ENCODE data around the gene PLCG1. TPM values are rescaled to one million over a fixed set of nuclear protein-coding genes. Genes with fewer than 3 reads are reported as not detected.

Gene PLCG1
- total and polyA plus RNA-seq, 12 donors: 32.9 to 139 (median 76.9) TPM

DNA sequence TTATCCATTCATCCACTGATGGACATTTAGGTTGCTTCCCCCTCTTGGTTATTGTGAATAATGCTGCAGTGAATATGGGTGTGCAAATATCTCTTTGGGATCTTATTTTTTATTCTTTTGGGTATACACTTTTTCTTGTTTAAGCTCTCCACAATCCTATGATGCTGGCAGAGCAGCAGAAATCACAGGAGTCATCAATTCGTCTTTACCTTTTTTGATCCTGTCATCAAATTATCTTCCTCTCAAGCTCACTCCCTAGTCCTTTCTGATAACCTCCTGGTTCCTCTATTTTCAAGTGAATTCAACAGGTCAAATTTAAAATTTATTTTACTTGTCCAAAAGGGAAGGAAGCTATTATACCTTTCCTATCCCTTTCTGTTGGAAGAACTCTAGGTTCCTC is 89.1 kb downstream of the PLCG1 start:
- no peak for TF ChIP-seq POLR2A (IDR thresholded peaks at IDR 0.05)
- TF ChIP-seq, protein P1, sequence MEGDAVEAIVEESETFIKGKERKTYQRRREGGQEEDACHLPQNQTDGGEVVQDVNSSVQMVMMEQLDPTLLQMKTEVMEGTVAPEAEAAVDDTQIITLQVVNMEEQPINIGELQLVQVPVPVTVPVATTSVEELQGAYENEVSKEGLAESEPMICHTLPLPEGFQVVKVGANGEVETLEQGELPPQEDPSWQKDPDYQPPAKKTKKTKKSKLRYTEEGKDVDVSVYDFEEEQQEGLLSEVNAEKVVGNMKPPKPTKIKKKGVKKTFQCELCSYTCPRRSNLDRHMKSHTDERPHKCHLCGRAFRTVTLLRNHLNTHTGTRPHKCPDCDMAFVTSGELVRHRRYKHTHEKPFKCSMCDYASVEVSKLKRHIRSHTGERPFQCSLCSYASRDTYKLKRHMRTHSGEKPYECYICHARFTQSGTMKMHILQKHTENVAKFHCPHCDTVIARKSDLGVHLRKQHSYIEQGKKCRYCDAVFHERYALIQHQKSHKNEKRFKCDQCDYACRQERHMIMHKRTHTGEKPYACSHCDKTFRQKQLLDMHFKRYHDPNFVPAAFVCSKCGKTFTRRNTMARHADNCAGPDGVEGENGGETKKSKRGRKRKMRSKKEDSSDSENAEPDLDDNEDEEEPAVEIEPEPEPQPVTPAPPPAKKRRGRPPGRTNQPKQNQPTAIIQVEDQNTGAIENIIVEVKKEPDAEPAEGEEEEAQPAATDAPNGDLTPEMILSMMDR (IDR thresholded peaks at IDR 0.05): no peak
- Histone ChIP-seq H3K27ac (no peak overlapping the region), H3K27me3 (no peaks in the 10 kb centered on the region), H3K4me3 (no peak overlapping the region), H3K9me3 (replicated peaks in 1 of 3) (no peaks in the 10 kb centered on the region), H3K36me3 (replicated peaks in 1 of 2) (no peaks in the 10 kb centered on the region), H3K4me1 (replicated peaks in 1 of 2) (peaks cover 11 to 22% of the 10 kb centered on the region in 2 donors)
- intact Hi-C loops (cut with DNase I): loop anchor here in 1 of 2 donors (10.0 kb wide), 1 partner anchor 52 kb away; no protein-coding TSS in a partner anchor
- WGBS, 4 donors: 79 to 97% (median 87%) methylated on average over 1 of the region's 1 CpG
- DNase-seq: no peak

Small RNA genes lying within 50 kb of the gene (microRNA-seq; reads per million reads assigned to microRNA genes)
- gene MIR6871: 0 reads per million in 3 donors

Small RNA genes lying within 50 kb of the gene (small RNA-seq; reads per million reads assigned to genes)
- gene AL022394.1: 0 reads per million in 2 donors
- gene MIR6871: 0 reads per million in 2 donors

Other genes with a start within 250 kb of the PLCG1 start
- 10 to 100 TPM; 21.2 to 58.8 (median 29.7) TPM for gene TOP1, start 108.7 kb upstream of the PLCG1 start, total RNA-seq
- 10 to 100 TPM; 19.6 to 96.6 (median 21.2) TPM for gene TOP1, start 108.7 kb upstream of the PLCG1 start, polyA plus RNA-seq
- 10 to 100 TPM; 22.2 to 91.1 (median 55.6) TPM for gene ZHX3, start 180.2 kb downstream of the PLCG1 start, total RNA-seq
- gene ZHX3, start 180.2 kb downstream of the PLCG1 start, polyA plus RNA-seq: 10 to 100 TPM; 20.7 to 56.5 (median 45.4) TPM
- gene LPIN3, start 203.3 kb downstream of the PLCG1 start, total RNA-seq: 10 to 100 TPM in 4 of 9 donors, 1 to 10 TPM in 5; 3.0 to 18.2 (median 8.9) TPM
- 10 to 100 TPM in 2 of 3 donors, 1 to 10 TPM in 1; 1.8 to 49.7 (median 26.1) TPM for gene LPIN3, start 203.3 kb downstream of the PLCG1 start, polyA plus RNA-seq
- gene EMILIN3, start 229.3 kb downstream of the PLCG1 start, total RNA-seq: 1 to 10 TPM in 7 of 9 donors, under 1 TPM in 2; 0.54 to 4.1 (median 2.2) TPM
- gene EMILIN3, start 229.3 kb downstream of the PLCG1 start, polyA plus RNA-seq: 1 to 10 TPM in 2 of 3 donors, under 1 TPM in 1; 0.42 to 2.7 (median 1.2) TPM

All from adrenal gland (tissue), 12 donors.